Nephron (organoid): Measurements from ENCODE around the gene SSH2.
"Not testable (repeated sequence)": the region's sequence is repeated elsewhere in the genome, so short reads cannot be mapped to it uniquely, and the experiment has no call there.

Source experiments
- H3K27ac Mint-ChIP-seq, 3 experiments: 2 replicates each; pipeline ENCODE4 v1.8.0; 2020; ENCODE audit warnings: mixed read lengths in 3 of 3, mild to moderate bottlenecking in 2 of 3, moderate library complexity in 1 of 3
- H3K27me3 Mint-ChIP-seq: 2 replicates; pipeline ENCODE4 v1.8.0; 2021; ENCODE audit warnings: low read depth, mild to moderate bottlenecking, moderate library complexity, mixed read lengths
- H3K36me3 Mint-ChIP-seq: 2 replicates; pipeline ENCODE4 v1.8.0; 2020; ENCODE audit warnings: low read depth, mixed read lengths
- H3K4me1 Mint-ChIP-seq: 2 replicates; pipeline ENCODE4 v1.8.0; 2020; ENCODE audit warnings: mixed read lengths
- H3K4me3 Mint-ChIP-seq, 3 experiments: 2 replicates each; pipeline ENCODE4 v1.8.0; 2020; ENCODE audit warnings: mild to moderate bottlenecking in 3 of 3, mixed read lengths in 3 of 3, moderate library complexity in 2 of 3
- H3K9me3 Mint-ChIP-seq: 2 replicates; pipeline ENCODE4 v1.8.0; 2020; ENCODE audit warnings: mixed read lengths
- CTCF ChIP-seq, 3 experiments: fragments of 200-600 bp; sonication (generic); IDR thresholded peaks; one replicate each; pipeline ENCODE4 v1.5.0; 2021; ENCODE audit warnings: antibody characterized with exemption in 3 of 3; ENCODE audit not compliant: unreplicated experiment in 3 of 3

The SSH2 gene

GRCh38 chr17:29906969-29907368 lies 23.1 kb downstream of the SSH2 start:
- Mint-ChIP-seq H3K36me3 (peaks cover 29% of the 10 kb centered on the region), H3K27ac (no peak overlapping the region), H3K9me3 (peaks cover 29% of the 10 kb centered on the region), H3K4me1 (no peaks in the 10 kb centered on the region), H3K27me3 (no peaks in the 10 kb centered on the region), H3K4me3 (no peak overlapping the region)
- TF ChIP-seq CTCF (IDR thresholded peaks at IDR 0.05; ENCODE audit: unreplicated experiment in 3 of 3): no peak

- peaks cover 29% of the 10 kb centered on the region for H3K36me3 Mint-ChIP-seq
- no peak overlapping the region for H3K4me3 Mint-ChIP-seq
- no peak for TF ChIP-seq CTCF (IDR thresholded peaks at IDR 0.05; ENCODE audit: unreplicated experiment in 3 of 3)
- no peaks in the 10 kb centered on the region for H3K4me1 Mint-ChIP-seq
- H3K27me3 Mint-ChIP-seq: no peaks in the 10 kb centered on the region
- no peak overlapping the region for H3K27ac Mint-ChIP-seq
- H3K9me3 Mint-ChIP-seq: peaks cover 29% of the 10 kb centered on the region
Measured at GRCh38 chr17:29905879-29906167, 24.2 kb downstream of the SSH2 start.

DNA sequence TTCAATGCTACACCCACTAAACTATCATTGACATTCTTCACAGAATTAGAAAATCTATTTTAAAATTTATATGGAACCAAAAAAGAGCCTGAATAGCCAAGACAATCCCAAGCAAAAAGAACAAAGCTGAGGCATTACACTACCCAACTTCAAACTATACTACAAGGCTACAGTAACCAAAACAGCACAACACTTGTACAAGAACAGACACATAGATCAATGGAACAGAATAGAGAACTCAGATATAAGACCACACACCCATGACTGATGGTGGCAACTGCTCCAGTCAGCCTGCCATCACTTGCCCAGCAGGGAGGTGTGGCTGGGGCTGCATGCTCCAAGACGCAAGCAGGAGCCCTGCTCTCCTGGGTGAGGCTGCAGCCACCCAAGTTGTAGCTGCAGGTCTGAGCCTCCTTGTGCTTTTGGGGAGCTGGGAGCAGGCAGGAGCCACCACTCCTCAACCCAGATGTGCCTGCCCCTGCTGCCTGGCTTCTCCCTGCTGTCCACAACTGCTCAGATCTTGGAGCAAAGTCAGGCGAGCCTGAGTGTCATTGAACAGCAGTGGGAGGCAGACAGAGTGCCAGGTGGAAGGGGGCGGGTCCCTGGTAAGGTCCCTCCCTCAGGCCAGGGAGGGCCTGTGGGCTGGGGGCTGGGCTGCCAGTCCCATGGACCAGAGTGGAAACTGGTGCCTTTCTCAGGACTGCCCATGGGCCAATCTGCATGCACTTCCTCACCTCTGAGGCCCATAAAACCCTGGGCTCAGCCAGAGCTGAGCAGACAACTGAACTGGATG lies 24.7 kb downstream of the SSH2 start:
- H3K9me3 Mint-ChIP-seq: peaks cover 29% of the 10 kb centered on the region
- H3K4me3 Mint-ChIP-seq: no peak overlapping the region
- H3K27me3 Mint-ChIP-seq: no peaks in the 10 kb centered on the region
- H3K4me1 Mint-ChIP-seq: no peaks in the 10 kb centered on the region
- H3K36me3 Mint-ChIP-seq: peaks cover 29% of the 10 kb centered on the region
- no peak overlapping the region for H3K27ac Mint-ChIP-seq
- no peak for TF ChIP-seq CTCF (IDR thresholded peaks at IDR 0.05; ENCODE audit: unreplicated experiment in 3 of 3)

DNA sequence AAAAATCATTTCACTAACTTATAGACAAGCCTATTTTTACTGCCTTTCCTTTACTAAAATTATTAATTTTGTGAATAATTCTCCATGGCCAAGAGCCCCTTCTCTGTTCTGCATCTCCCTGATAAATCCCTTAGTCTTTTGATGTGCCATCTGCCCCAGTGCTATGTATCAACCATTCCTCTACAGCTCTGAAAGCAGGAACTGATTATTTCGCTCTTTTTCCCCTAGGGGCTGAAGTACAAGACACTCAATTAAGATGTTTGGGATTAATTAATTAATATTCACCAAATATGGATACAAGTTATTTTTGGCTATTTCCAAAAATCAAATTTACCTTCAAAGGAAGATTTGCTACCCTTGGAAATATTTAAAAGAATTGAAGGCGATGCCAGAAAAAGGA lies 26.6 kb downstream of the SSH2 start:
- TF ChIP-seq CTCF (IDR thresholded peaks at IDR 0.05; ENCODE audit: unreplicated experiment in 3 of 3): no peak
- Mint-ChIP-seq H3K27ac (no peak overlapping the region), H3K9me3 (peaks cover 29% of the 10 kb centered on the region)

GRCh38 chr17:29897136-29897535 lies 32.9 kb downstream of the SSH2 start:
- H3K27me3 Mint-ChIP-seq, H3K9me3 Mint-ChIP-seq, H3K4me3 Mint-ChIP-seq, H3K4me1 Mint-ChIP-seq, H3K27ac Mint-ChIP-seq: not testable (repeated sequence)
- H3K36me3 Mint-ChIP-seq: peaks cover 11% of the 10 kb centered on the region

More for the DNA sequence above, 26.6 kb downstream of the SSH2 start:
- Mint-ChIP-seq H3K4me3 (no peak overlapping the region), H3K27me3 (no peaks in the 10 kb centered on the region), H3K4me1 (no peaks in the 10 kb centered on the region), H3K36me3 (peaks cover 29% of the 10 kb centered on the region)

DNA sequence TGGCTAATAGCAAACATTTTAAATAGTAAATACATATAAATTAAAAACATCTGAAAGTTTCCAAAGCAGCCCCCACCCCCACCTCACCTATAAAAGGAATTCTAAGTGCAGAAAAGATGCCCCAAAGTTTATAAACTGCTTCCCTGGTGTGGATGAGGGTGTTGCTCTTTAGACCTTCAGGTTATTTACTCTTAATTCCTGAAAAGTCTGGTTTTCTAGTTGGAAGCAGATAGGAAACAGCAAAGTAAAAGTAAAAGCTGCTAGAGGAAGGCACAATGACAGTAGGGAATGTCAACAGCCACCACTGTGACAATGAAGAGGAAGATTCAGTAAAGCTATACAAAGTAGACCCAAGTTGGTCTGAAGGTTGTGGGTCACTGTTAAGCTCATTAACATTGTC lies 37.8 kb downstream of the SSH2 start:
- peaks cover 20% of the 10 kb centered on the region for H3K36me3 Mint-ChIP-seq
- H3K9me3 Mint-ChIP-seq: peaks cover 6% of the 10 kb centered on the region
- no peak overlapping the region for H3K27ac Mint-ChIP-seq
- TF ChIP-seq CTCF (IDR thresholded peaks at IDR 0.05; ENCODE audit: unreplicated experiment in 3 of 3): no peak
- no peak overlapping the region for H3K4me3 Mint-ChIP-seq
- no peaks in the 10 kb centered on the region for H3K27me3 Mint-ChIP-seq
- no peaks in the 10 kb centered on the region for H3K4me1 Mint-ChIP-seq
